HG03520 (cell line): ENCODE results near the gene ARHGEF40.

ENCODE experiments used
- ATAC-seq: cut with Tn5 transposase; IDR thresholded peaks from one replicate; pipeline ENCODE4 v1.9.1; 2021; ENCODE audit warnings: mild to moderate bottlenecking, moderate library complexity; ENCODE audit not compliant: unreplicated experiment

ARHGEF40 gene

GRCh38 chr14:21096438-21096837, 26.3 kb downstream of the ARHGEF40 start:
- no peak for ATAC-seq

GRCh38 chr14:21096978-21097635, 27.0 kb downstream of the ARHGEF40 start:
- ATAC-seq = no peak

- ATAC-seq = no peak
Measured at GRCh38 chr14:21097636-21098075, 27.6 kb downstream of the ARHGEF40 start.

- no peak for ATAC-seq
Measured at GRCh38 chr14:21098076-21098891, 28.2 kb downstream of the ARHGEF40 start, which contains the start of gene ZNF219. Gene ZNF219, minus strand, starts transcription at chr14:21098655. Its CDS starts 5,064 bp downstream, at chr14:21093591.

GRCh38 chr14:21098892-21099595, 28.9 kb downstream of the ARHGEF40 start:
- ATAC-seq = no peak

- ATAC-seq = no peak
Measured at GRCh38 chr14:21099596-21099985, 29.5 kb downstream of the ARHGEF40 start.

- ATAC-seq = no peak
Measured at GRCh38 chr14:21100931-21101330, 30.8 kb downstream of the ARHGEF40 start, which contains the start of gene TMEM253. Gene TMEM253, plus strand, starts transcription at chr14:21101066. Its CDS starts 278 bp downstream, at chr14:21101344.

- ATAC-seq = no peak
Measured at GRCh38 chr14:21101802-21102413, 31.8 kb downstream of the ARHGEF40 start.

GRCh38 chr14:21102521-21103410, 32.7 kb downstream of the ARHGEF40 start:
- no peak for ATAC-seq

- no peak for ATAC-seq
Measured at GRCh38 chr14:21103411-21103709, 33.3 kb downstream of the ARHGEF40 start.

GRCh38 chr14:21103710-21104447, 33.8 kb downstream of the ARHGEF40 start:
- ATAC-seq = peak; percentile 84

- no peak for ATAC-seq
Measured at GRCh38 chr14:21104448-21105060, 34.5 kb downstream of the ARHGEF40 start.

GRCh38 chr14:21105095-21105494, 35.0 kb downstream of the ARHGEF40 start:
- no peak for ATAC-seq

- no peak for ATAC-seq
Measured at GRCh38 chr14:21106176-21106497, 36.0 kb downstream of the ARHGEF40 start.

GRCh38 chr14:21106498-21107282, 36.6 kb downstream of the ARHGEF40 start:
- ATAC-seq = no peak

- ATAC-seq = no peak
Measured at GRCh38 chr14:21107283-21107800, 37.2 kb downstream of the ARHGEF40 start.

GRCh38 chr14:21108791-21109190, 38.7 kb downstream of the ARHGEF40 start:
- no peak for ATAC-seq
